Right cardiac atrium (tissue), 5 donors: ENCODE measurements around the gene DPY19L3. TPM values are rescaled to one million over a fixed set of nuclear protein-coding genes. Genes with fewer than 3 reads are reported as not detected.

Source experiments
- ATAC-seq, 2 donors: fragments of 200-7000 bp; cut with Tn5 transposase; one replicate each; pipeline versions ENCODE4 v1.8.0 to v1.9.1; 2020; ENCODE audit warnings: moderate library complexity in 2 of 2, mild to moderate bottlenecking in 1 of 2
- DNase-seq, 3 donors: peaks; one replicate each; pipeline ENCODE4 v3.0.0-alpha.2; 2020
- H3K27ac ChIP-seq: one replicate; pipeline ENCODE4 v1.5.1; 2013; ENCODE audit warnings: mild to moderate bottlenecking, low read length, control low read depth, moderate library complexity
- H3K27me3 ChIP-seq: one replicate; pipeline ENCODE4 v1.6.1; 2013; ENCODE audit not compliant: control insufficient read depth, insufficient read depth
- H3K4me1 ChIP-seq: one replicate; pipeline ENCODE4 v1.6.1; 2013; ENCODE audit warnings: low read length; ENCODE audit not compliant: control insufficient read depth, insufficient read depth
- H3K4me3 ChIP-seq: one replicate; pipeline ENCODE4 v1.5.1; 2013; ENCODE audit warnings: low read length, control low read depth
- H3K9me3 ChIP-seq: one replicate; pipeline ENCODE4 v1.6.1; 2013; ENCODE audit warnings: low read length; ENCODE audit not compliant: control insufficient read depth
- WGBS: extraction: QIAGEN DNeasy Blood & Tissue Kit; methylation state at CpG from one replicate; pipeline ENCODE4 v1.1.7; 2013; 5-methylcytosine and 5-hydroxymethylcytosine counted together
- intact Hi-C, 4 donors: fragments of 100-400 bp; cut with DNase I; formaldehyde crosslinking; loops; one replicate each; pipeline versions ENCODE4 v1.11.0 to v1.14.0; 2022 to 2023
- long read RNA-seq, 4 donors: library from polyadenylated mRNA; unstranded; transcript quantifications; one replicate each; pipeline ENCODE4 v2.0.0, GENCODE V29; 2020 to 2021
- polyA plus RNA-seq: library from polyadenylated mRNA; stranded (reverse); fragments of 200-250 nt; gene quantifications from one replicate; pipeline ENCODE4 v1.2.3, GENCODE V29; 2013
- total RNA-seq, 4 donors: library from RNA; stranded (reverse); fragmentation: NEBNext Ultra II Directional; extraction: Animal tissue kit (Norgen Biotek cat#: 25700); gene quantifications; one replicate each; pipeline ENCODE4 v1.2.1, GENCODE V29; 2021
- donor health status: healthy with polysubstance abuse.
- donor health status: DM: no; HTN: yes; CAD: no.
- donor health status: DM: no; HTN: no; CAD: no.
- donor health status: DM: no; HTN: yes; CAD: no; lungs with severe emphysema.
- donor health status: DM: yes; HTN: yes; CAD: no.

DPY19L3 gene
- total RNA-seq: 10 to 100 TPM in 2 of 4 donors, 1 to 10 TPM in 2; 8.7 to 13.3 (median 11.3) TPM
- 3.2 TPM for polyA plus RNA-seq
- long read RNA-seq, donor 1, full-length matches to known transcripts: 2 of 4 reads
- long read RNA-seq, donor 1, partial matches to known transcripts: 1 of 4 reads
- long read RNA-seq, donor 1, other reads (novel, unspliced or antisense): 1 of 4 reads
- long read RNA-seq, donor 2, partial matches to known transcripts: 0 of 1 reads
- long read RNA-seq, donor 2, other reads (novel, unspliced or antisense): 1 of 1 reads
- long read RNA-seq, donor 3, full-length matches to known transcripts: 7 of 8 reads
- long read RNA-seq, donor 3, partial matches to known transcripts: 0 of 8 reads
- long read RNA-seq, donor 3, other reads (novel, unspliced or antisense): 1 of 8 reads
- long read RNA-seq, donor 4, full-length matches to known transcripts: 3 of 3 reads
- long read RNA-seq, donor 4, partial matches to known transcripts: 0 of 3 reads
- long read RNA-seq, donor 4, other reads (novel, unspliced or antisense): 0 of 3 reads

DNA sequence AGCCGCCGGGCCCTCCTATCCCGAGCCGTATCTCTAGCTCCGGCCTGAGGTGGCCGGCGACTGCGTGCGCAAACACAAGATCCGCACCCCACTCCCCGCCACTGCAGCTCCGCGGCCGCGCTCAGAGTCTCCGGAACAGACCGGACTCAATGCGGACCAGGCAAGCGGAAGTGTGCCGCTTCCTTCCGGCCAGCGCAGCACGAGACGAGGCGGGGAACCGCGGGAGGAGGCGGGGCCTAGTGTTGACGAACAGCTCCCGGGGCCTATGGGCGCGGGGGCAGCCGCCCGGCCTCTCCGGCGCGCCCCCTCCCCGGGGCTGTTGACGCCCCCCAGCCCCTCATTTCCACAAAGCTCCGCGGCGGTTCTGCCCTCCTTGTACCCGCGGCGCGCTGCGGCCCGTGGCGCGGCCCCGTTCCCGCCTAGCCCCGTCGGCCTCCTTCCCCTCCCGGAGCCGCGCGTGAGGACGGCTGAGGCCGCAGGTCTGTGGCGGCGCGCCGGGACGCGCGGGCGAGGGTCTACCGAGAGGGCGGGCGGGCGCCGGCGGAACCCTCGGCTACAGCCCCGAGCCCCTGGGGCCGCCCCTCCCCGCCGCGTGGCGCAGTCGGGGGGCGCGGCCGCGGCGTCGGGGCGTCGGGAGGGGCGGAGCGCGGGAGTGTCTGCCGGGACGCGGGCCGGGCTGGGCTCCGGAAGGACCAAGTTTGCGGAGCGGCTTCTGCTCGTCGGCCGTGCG, at the start of gene DPY19L3:
TSS of gene DPY19L3 (plus strand) at position 340 of the 730 bp plus-strand sequence. CDS start 2,484 bp downstream, outside the sequence.
- peaks cover 6% of the 10 kb centered on the region for H3K4me1 ChIP-seq
- DNase-seq (peak; percentile 95 to 98 (median 98)), ATAC-seq (peak; percentile 99)
- peak within 1 kb of the TSS; percentile 83 for H3K4me3 ChIP-seq
- no peaks in the 10 kb centered on the region for H3K9me3 ChIP-seq
- no peaks in the 10 kb centered on the region for H3K27me3 ChIP-seq
- WGBS: under 1% methylated on average over 104 of the region's 104 CpGs
- intact Hi-C loops: no loop called here
- peak within 1 kb of the TSS; percentile 94 for H3K27ac ChIP-seq

DNA sequence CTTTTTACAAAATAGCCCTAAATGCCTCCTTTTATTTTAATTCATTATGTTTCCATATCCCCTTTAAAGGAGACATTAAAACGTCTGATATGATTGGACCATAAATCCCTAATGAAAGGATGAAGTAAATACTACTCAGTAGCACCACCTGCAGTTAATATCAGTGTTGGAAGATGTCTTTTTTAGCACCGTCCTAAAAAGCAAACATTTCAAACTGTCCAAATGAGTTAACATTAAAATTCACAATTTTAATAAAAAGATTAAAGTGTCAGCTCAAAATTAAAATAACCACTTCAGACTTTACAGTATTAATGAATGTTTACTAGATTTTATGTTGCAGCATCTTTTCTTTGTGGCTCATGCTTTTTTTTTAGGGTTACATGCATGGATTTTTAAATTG, 47.9 kb upstream of the DPY19L3 start:
- H3K4me1 ChIP-seq: no peaks in the 10 kb centered on the region
- DNase-seq: no peak
- intact Hi-C loops: no loop called here
- no peaks in the 10 kb centered on the region for H3K27me3 ChIP-seq
- no peaks in the 10 kb centered on the region for H3K9me3 ChIP-seq
- H3K27ac ChIP-seq: no peak overlapping the region
- no peak for ATAC-seq
- 19% methylated on average over 2 of the region's 2 CpGs for WGBS
- H3K4me3 ChIP-seq: no peak overlapping the region

DNA sequence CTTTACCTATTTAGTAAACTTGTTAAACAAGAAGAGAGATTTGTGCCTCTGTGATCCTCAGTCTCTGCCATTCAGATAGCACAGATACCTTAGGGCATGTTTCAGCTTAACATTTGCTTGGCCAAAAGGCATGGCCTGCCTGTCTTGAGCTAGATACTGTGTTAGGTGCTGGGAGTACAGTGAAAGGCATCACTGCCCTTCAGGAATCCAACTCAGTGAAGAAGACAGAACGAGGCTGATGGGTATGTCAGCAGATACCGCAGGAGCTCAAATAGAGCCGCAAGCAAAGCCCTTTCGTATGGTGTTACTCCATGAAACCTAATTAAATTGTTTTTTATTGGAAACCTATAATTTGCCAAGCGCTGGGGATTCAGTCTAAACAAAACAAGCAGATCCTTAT, 47.2 kb upstream of the DPY19L3 start:
- 96% methylated on average over 5 of the region's 5 CpGs for WGBS

GRCh38 chr19:32359581-32359980, 46.0 kb upstream of the DPY19L3 start:
- ATAC-seq (no peak), DNase-seq (no peak)
- Histone ChIP-seq H3K4me1 (no peaks in the 10 kb centered on the region), H3K27me3 (no peaks in the 10 kb centered on the region), H3K4me3 (no peak overlapping the region), H3K27ac (no peak overlapping the region), H3K9me3 (no peaks in the 10 kb centered on the region)
- 94% methylated on average over 9 of the region's 9 CpGs for WGBS
- intact Hi-C loops: no loop called here

More for the DNA sequence above, 47.2 kb upstream of the DPY19L3 start:
- no peaks in the 10 kb centered on the region for H3K9me3 ChIP-seq
- DNase-seq: no peak
- intact Hi-C loops: no loop called here
- H3K4me3 ChIP-seq: no peak overlapping the region
- no peak overlapping the region for H3K27ac ChIP-seq
- no peaks in the 10 kb centered on the region for H3K4me1 ChIP-seq
- no peak for ATAC-seq
- H3K27me3 ChIP-seq: no peaks in the 10 kb centered on the region

DNA sequence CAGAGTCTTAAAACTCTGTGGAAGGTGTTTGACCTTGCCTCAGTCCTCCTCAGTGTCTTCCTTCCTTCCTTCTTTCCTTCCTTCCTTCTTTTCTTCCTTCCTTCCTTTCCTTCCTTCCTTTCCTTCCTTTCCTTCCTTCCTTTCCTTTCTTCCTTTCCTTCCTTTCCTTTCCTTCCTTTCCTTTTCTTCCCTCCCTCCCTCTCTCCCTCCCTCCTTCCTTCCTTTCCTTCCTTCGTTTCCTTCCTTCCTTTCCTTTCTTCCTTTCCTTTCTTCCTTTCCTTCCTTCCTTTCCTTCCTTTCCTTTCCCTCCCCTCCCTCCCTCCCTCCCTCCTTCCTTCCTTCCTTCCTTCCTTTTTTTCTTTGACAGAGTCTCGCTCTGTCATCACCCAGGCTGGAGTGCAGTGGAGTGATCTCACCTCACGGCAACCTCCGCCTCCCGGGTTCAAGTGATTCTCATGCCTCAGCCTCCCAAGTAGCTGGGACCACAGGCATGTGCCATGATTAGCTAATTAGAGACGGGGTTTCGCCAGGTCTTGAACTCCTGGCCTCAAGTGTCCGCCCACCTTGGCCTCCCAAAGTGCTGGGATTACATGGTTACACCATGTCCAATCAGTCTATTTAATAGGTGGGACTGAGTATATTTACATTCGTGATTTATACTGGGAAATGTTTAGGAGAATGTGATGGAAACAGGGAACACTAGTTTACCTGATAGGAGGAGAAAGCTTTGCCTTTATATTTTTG, 43.8 kb upstream of the DPY19L3 start:
- no peak for DNase-seq
- Histone ChIP-seq H3K27ac (no peak overlapping the region), H3K9me3 (no peaks in the 10 kb centered on the region), H3K4me1 (no peaks in the 10 kb centered on the region), H3K4me3 (no peak overlapping the region), H3K27me3 (no peaks in the 10 kb centered on the region)
- 95% methylated on average over 9 of the region's 9 CpGs for WGBS
- no peak for ATAC-seq
- intact Hi-C loops: no loop called here

- intact Hi-C loops: no loop called here
- Histone ChIP-seq H3K4me1 (no peaks in the 10 kb centered on the region), H3K27me3 (no peaks in the 10 kb centered on the region), H3K9me3 (no peaks in the 10 kb centered on the region), H3K27ac (no peak overlapping the region), H3K4me3 (no peak overlapping the region)
- no peak for DNase-seq
- ATAC-seq: no peak
- 86% methylated on average over 5 of the region's 5 CpGs for WGBS
Measured at GRCh38 chr19:32362318-32362691, 43.3 kb upstream of the DPY19L3 start.

DNA sequence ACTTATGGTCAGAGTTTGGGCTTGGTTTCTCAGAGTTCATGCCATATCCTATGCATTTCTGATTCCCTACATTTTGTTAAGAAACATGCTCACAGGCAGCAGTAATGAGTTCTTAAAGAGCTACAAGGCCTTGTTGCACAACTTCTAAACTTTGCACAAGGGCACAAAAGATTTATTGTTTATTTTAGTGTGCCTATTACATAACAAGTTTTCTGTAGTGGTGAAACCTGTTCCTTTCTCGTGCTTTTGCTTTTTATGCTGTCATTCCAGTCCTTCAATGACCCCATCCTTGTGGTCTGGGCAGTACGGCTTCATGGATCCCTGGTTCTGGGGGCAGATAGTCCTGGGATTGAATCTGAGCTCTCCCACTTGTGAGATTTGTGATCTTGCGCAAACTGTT, 42.4 kb upstream of the DPY19L3 start:
- WGBS: 61% methylated on average over 3 of the region's 3 CpGs
- Histone ChIP-seq H3K9me3 (no peaks in the 10 kb centered on the region), H3K4me3 (no peak overlapping the region), H3K27me3 (no peaks in the 10 kb centered on the region), H3K4me1 (peaks cover 3% of the 10 kb centered on the region), H3K27ac (no peak overlapping the region)
- DNase-seq: no peak
- peak; percentile 51 to 73 for ATAC-seq
- intact Hi-C loops: no loop called here

GRCh38 chr19:32363632-32364031, 41.9 kb upstream of the DPY19L3 start:
- Histone ChIP-seq H3K27me3 (no peaks in the 10 kb centered on the region), H3K9me3 (no peaks in the 10 kb centered on the region), H3K27ac (peak overlapping the region; percentile 50), H3K4me3 (no peak overlapping the region), H3K4me1 (peaks cover 5% of the 10 kb centered on the region)
- DNase-seq (no peak), ATAC-seq (peak; percentile 29 to 45)
- 94% methylated on average over 3 of the region's 3 CpGs for WGBS
- intact Hi-C loops: no loop called here

GRCh38 chr19:32364040-32364439, 41.5 kb upstream of the DPY19L3 start:
- H3K9me3 ChIP-seq: no peaks in the 10 kb centered on the region
- 91% methylated on average over 1 of the region's 1 CpG for WGBS

GRCh38 chr19:32367063-32367462, 38.5 kb upstream of the DPY19L3 start:
- no peak for DNase-seq
- intact Hi-C loops: no loop called here
- H3K4me3 ChIP-seq: no peak overlapping the region
- H3K9me3 ChIP-seq: no peaks in the 10 kb centered on the region
- peaks cover 7% of the 10 kb centered on the region for H3K4me1 ChIP-seq
- H3K27ac ChIP-seq: no peak overlapping the region
- WGBS: 86% methylated on average over 6 of the region's 6 CpGs
- no peak for ATAC-seq
- no peaks in the 10 kb centered on the region for H3K27me3 ChIP-seq

More at GRCh38 chr19:32364040-32364439, 41.5 kb upstream of the DPY19L3 start:
- Histone ChIP-seq H3K4me1 (peaks cover 5% of the 10 kb centered on the region), H3K4me3 (no peak overlapping the region), H3K27ac (peak overlapping the region; percentile 50), H3K27me3 (no peaks in the 10 kb centered on the region)
- DNase-seq: no peak
- ATAC-seq: no peak
- intact Hi-C loops: no loop called here
